Astrocyte (in vitro differentiated cells and primary cell): ENCODE measurements around the gene DIP2C. TPM values are rescaled to one million over a fixed set of nuclear protein-coding genes. Genes with fewer than 3 reads are reported as not detected.

Experiments used
- DNase-seq: peaks from one replicate; pipeline ENCODE4 v3.0.0-alpha.2; 2010; ENCODE audit warnings: low read depth
- FAIRE-seq: peaks from 2 replicates; lab custom pipeline; 2011; peaks lifted over from hg19 to GRCh38; lab: Jason Lieb, UNC
- H2AFZ ChIP-seq: 2 replicates; pipeline ENCODE4 v1.6.0; 2012; ENCODE audit warnings: low read depth, low read length, inconsistent platforms
- H3K27ac ChIP-seq: 2 replicates; pipeline ENCODE4 v1.5.1; 2011; ENCODE audit warnings: low read depth, low read length, inconsistent platforms
- H3K27me3 ChIP-seq: 2 replicates; pipeline ENCODE4 v1.6.0; 2011; ENCODE audit warnings: low read length, inconsistent platforms; ENCODE audit not compliant: insufficient read depth
- H3K36me3 ChIP-seq: 2 replicates; pipeline ENCODE4 v1.5.1; 2011; ENCODE audit warnings: low read length, inconsistent platforms; ENCODE audit not compliant: insufficient read depth
- H3K4me1 ChIP-seq: 2 replicates; pipeline ENCODE4 v1.5.1; 2011; ENCODE audit warnings: low read length, inconsistent platforms; ENCODE audit not compliant: insufficient read depth
- H3K4me2 ChIP-seq: 2 replicates; pipeline ENCODE4 v1.6.0; 2012; ENCODE audit warnings: low read length, inconsistent platforms
- H3K4me3 ChIP-seq: 2 replicates; pipeline ENCODE4 v1.5.1; 2011; ENCODE audit warnings: low read depth, mild to moderate bottlenecking, low read length, inconsistent platforms; ENCODE audit not compliant: insufficient read depth
- H3K79me2 ChIP-seq: 2 replicates; pipeline ENCODE4 v1.6.0; 2012; ENCODE audit warnings: mild to moderate bottlenecking, low read length, inconsistent platforms; ENCODE audit not compliant: insufficient read depth
- H3K9ac ChIP-seq: 2 replicates; pipeline ENCODE4 v1.6.0; 2012; ENCODE audit warnings: mild to moderate bottlenecking, low read length, inconsistent platforms
- H3K9me3 ChIP-seq: 2 replicates; pipeline ENCODE4 v1.5.1; 2012; ENCODE audit warnings: low read depth, mild to moderate bottlenecking, low read length, inconsistent platforms; ENCODE audit not compliant: insufficient read depth
- H4K20me1 ChIP-seq: 2 replicates; pipeline ENCODE4 v1.6.0; 2012; ENCODE audit warnings: low read length, inconsistent platforms; ENCODE audit not compliant: insufficient read depth
- H3K27ac Mint-ChIP-seq: one replicate; pipeline ENCODE4 v1.8.0; 2021; ENCODE audit warnings: mild to moderate bottlenecking, mixed read lengths; ENCODE audit not compliant: unreplicated experiment
- H3K27me3 Mint-ChIP-seq: one replicate; pipeline ENCODE4 v1.8.0; 2021; ENCODE audit warnings: low read depth, mixed read lengths; ENCODE audit not compliant: unreplicated experiment
- H3K36me3 Mint-ChIP-seq: one replicate; pipeline ENCODE4 v1.8.0; 2021; ENCODE audit warnings: low read depth, mixed read lengths; ENCODE audit not compliant: unreplicated experiment
- H3K4me1 Mint-ChIP-seq: one replicate; pipeline ENCODE4 v1.8.0; 2021; ENCODE audit warnings: low read depth, mixed read lengths; ENCODE audit not compliant: unreplicated experiment
- H3K4me3 Mint-ChIP-seq: one replicate; pipeline ENCODE4 v1.8.0; 2021; ENCODE audit warnings: mild to moderate bottlenecking, moderate library complexity, mixed read lengths; ENCODE audit not compliant: unreplicated experiment
- H3K9me3 Mint-ChIP-seq: one replicate; pipeline ENCODE4 v1.8.0; 2021; ENCODE audit warnings: mild to moderate bottlenecking, mixed read lengths; ENCODE audit not compliant: unreplicated experiment
- CTCF ChIP-seq: IDR thresholded peaks from 2 replicates; pipeline ENCODE4 v1.5.1; 2011; ENCODE audit warnings: low read depth, mild to moderate bottlenecking, inconsistent platforms, low read length, moderate library complexity; ENCODE audit not compliant: insufficient read depth
- EZH2 ChIP-seq: IDR thresholded peaks from 2 replicates; pipeline ENCODE4 v1.6.1; 2012; ENCODE audit warnings: mild to moderate bottlenecking, low read length, inconsistent platforms; ENCODE audit not compliant: insufficient read depth
- total RNA-seq: library from RNA; stranded (reverse); gene quantifications from 2 replicates; pipeline ENCODE4 v1.2.1, GENCODE V29; 2021

Gene DIP2C
- total RNA-seq, 1 donor from 2014 or later, result 27.3 TPM

- H3K79me2 ChIP-seq, result no peaks in the 10 kb centered on the region
- no peak overlapping the region for H3K4me3 ChIP-seq
- no peak overlapping the region for H3K27ac ChIP-seq
- Mint-ChIP-seq H3K36me3 (peaks cover 34% of the 10 kb centered on the region), H3K4me3 (no peak overlapping the region), H3K27me3 (no peaks in the 10 kb centered on the region), H3K4me1 (peaks cover 55% of the 10 kb centered on the region), H3K9me3 (peaks cover 5% of the 10 kb centered on the region), H3K27ac (no peak overlapping the region)
- H3K9ac ChIP-seq, result no peak overlapping the region
- no peak overlapping the region for H2AFZ ChIP-seq
- H3K4me1 ChIP-seq, result peaks cover 32% of the 10 kb centered on the region
- FAIRE-seq (no peak), DNase-seq (no peak)
- peaks cover 5% of the 10 kb centered on the region for H4K20me1 ChIP-seq
- H3K9me3 ChIP-seq, result no peaks in the 10 kb centered on the region
- no peaks in the 10 kb centered on the region for H3K27me3 ChIP-seq
- H3K36me3 ChIP-seq, result no peaks in the 10 kb centered on the region
- no peak overlapping the region for H3K4me2 ChIP-seq
- TF ChIP-seq EZH2, result no peak
- no peak for TF ChIP-seq CTCF
These were observed 318.0 kb downstream of the DIP2C start for GRCh38 chr10:371515-371914.

GRCh38 chr10:370449-370825 lies 319.0 kb downstream of the DIP2C start:
- FAIRE-seq (no peak), DNase-seq (peak; percentile 74)
- peaks cover 54% of the 10 kb centered on the region for H3K4me1 Mint-ChIP-seq
- no peaks in the 10 kb centered on the region for H3K9me3 ChIP-seq
- H3K4me1 ChIP-seq, result peaks cover 32% of the 10 kb centered on the region
- H3K36me3 Mint-ChIP-seq, result peaks cover 32% of the 10 kb centered on the region
- H3K9me3 Mint-ChIP-seq, result peaks cover 4% of the 10 kb centered on the region
- H3K27me3 Mint-ChIP-seq, result no peaks in the 10 kb centered on the region
- TF ChIP-seq CTCF, result no peak
- TF ChIP-seq EZH2, result no peak
- H2AFZ ChIP-seq, result no peak overlapping the region
- no peaks in the 10 kb centered on the region for H3K79me2 ChIP-seq
- H3K4me2 ChIP-seq, result peak overlapping the region; percentile 63
- H3K27ac Mint-ChIP-seq, result peak overlapping the region; percentile 85
- H3K27ac ChIP-seq, result peak overlapping the region; percentile 61
- peaks cover 5% of the 10 kb centered on the region for H4K20me1 ChIP-seq
- peak overlapping the region; percentile 40 for H3K9ac ChIP-seq
- H3K27me3 ChIP-seq, result no peaks in the 10 kb centered on the region
- H3K36me3 ChIP-seq, result peaks cover 5% of the 10 kb centered on the region
- H3K4me3 ChIP-seq, result no peak overlapping the region
- H3K4me3 Mint-ChIP-seq, result peak overlapping the region; percentile 21

- FAIRE-seq (peak; percentile 34), DNase-seq (peak; percentile 95)
- Histone ChIP-seq H2AFZ (no peak overlapping the region), H3K27me3 (no peaks in the 10 kb centered on the region), H4K20me1 (peaks cover 5% of the 10 kb centered on the region), H3K27ac (peak overlapping the region; percentile 61), H3K9me3 (no peaks in the 10 kb centered on the region), H3K9ac (peak overlapping the region; percentile 40), H3K79me2 (no peaks in the 10 kb centered on the region), H3K36me3 (peaks cover 5% of the 10 kb centered on the region), H3K4me2 (peak overlapping the region; percentile 63), H3K4me3 (no peak overlapping the region), H3K4me1 (peaks cover 32% of the 10 kb centered on the region)
- peaks cover 50% of the 10 kb centered on the region for H3K4me1 Mint-ChIP-seq
- no peaks in the 10 kb centered on the region for H3K9me3 Mint-ChIP-seq
- peaks cover 26% of the 10 kb centered on the region for H3K36me3 Mint-ChIP-seq
- H3K27me3 Mint-ChIP-seq, result no peaks in the 10 kb centered on the region
- no peak overlapping the region for H3K4me3 Mint-ChIP-seq
- no peak for TF ChIP-seq CTCF
- TF ChIP-seq EZH2, result no peak
- H3K27ac Mint-ChIP-seq, result peak overlapping the region; percentile 85
These were observed 319.6 kb downstream of the DIP2C start for GRCh38 chr10:369684-370448.
